ENCODE results near the gene KRT27.

Gene KRT27

GRCh38 chr17:40782450-40782849, at the start of gene KRT27:
KRT27 (minus strand) TSS chr17:40782550; CDS start chr17:40782493, 57 bp downstream.
- Histone ChIP-seq H3K9me3 (ENCODE audit: severe bottlenecking) (peaks cover 15% of the 10 kb centered on the region), H3K4me3 (ENCODE audit: low read depth, low read length) (no peak within 1 kb of the TSS), H3K27ac (no peak within 1 kb of the TSS), H3K36me3 (no peaks in the 10 kb centered on the region), H3K27me3 (ENCODE audit: insufficient read depth, low read depth, severe bottlenecking) (peaks cover 96% of the 10 kb centered on the region)
- no peak for DNase-seq
- TF ChIP-seq CTCF (IDR thresholded peaks at IDR 0.05; ENCODE audit: low read depth, low read length): no peak

GRCh38 chr17:40830085-40830776, 47.9 kb upstream of the KRT27 start:
- no peak for DNase-seq
- Histone ChIP-seq H3K36me3 (no peaks in the 10 kb centered on the region), H3K27me3 (ENCODE audit: insufficient read depth, low read depth, severe bottlenecking) (peaks cover 38% of the 10 kb centered on the region), H3K9me3 (ENCODE audit: severe bottlenecking) (peaks cover 3% of the 10 kb centered on the region), H3K27ac (no peak overlapping the region), H3K4me3 (ENCODE audit: low read depth, low read length) (no peak overlapping the region)
- TF ChIP-seq CTCF (IDR thresholded peaks at IDR 0.05; ENCODE audit: low read depth, low read length): no peak

GRCh38 chr17:40828454-40829044, 46.2 kb upstream of the KRT27 start:
- no peak for DNase-seq
- Histone ChIP-seq H3K27ac (no peak overlapping the region), H3K36me3 (no peaks in the 10 kb centered on the region), H3K27me3 (ENCODE audit: insufficient read depth, low read depth, severe bottlenecking) (peaks cover 52% of the 10 kb centered on the region), H3K9me3 (ENCODE audit: severe bottlenecking) (peaks cover 3% of the 10 kb centered on the region), H3K4me3 (ENCODE audit: low read depth, low read length) (no peak overlapping the region)
- no peak for TF ChIP-seq CTCF (IDR thresholded peaks at IDR 0.05; ENCODE audit: low read depth, low read length)

DNA sequence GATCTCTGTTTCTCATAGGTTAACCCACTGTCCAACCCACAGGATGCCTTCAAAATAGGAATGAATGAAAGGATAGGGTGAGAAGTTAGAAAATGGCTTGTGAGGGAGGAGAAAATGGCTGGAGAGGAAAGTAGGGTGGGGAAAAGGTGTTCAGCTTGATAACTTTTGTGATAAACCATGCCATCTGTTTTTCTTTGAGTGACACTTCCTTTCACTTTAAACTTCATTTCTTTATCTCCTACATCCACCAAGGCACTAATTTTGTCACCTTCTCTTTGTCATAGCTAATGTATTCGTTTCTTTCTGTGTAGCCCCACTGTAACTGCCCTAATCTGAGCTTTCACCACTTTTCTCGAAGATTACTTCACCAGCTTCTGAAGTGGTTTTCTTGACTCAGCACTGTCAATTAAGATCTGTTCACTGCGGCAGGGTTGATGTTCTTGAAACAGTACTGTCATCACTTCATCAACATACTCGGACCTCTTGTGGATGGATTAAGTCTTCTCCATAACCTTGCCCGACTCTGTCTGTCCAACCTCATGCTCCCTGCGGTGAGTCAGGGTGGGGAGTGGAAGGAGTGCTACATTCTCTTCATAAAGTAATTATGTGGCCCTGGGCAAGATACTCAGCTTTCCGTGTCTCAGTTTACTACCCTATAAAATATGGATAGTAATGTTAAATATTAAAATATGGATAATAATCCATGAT, 45.5 kb upstream of the KRT27 start:
- H3K9me3 ChIP-seq (ENCODE audit: severe bottlenecking): peaks cover 3% of the 10 kb centered on the region
- no peak overlapping the region for H3K27ac ChIP-seq
- H3K27me3 ChIP-seq (ENCODE audit: insufficient read depth, low read depth, severe bottlenecking): peaks cover 52% of the 10 kb centered on the region
- DNase-seq: no peak
- H3K4me3 ChIP-seq (ENCODE audit: low read depth, low read length): no peak overlapping the region
- H3K36me3 ChIP-seq: no peaks in the 10 kb centered on the region
- no peak for TF ChIP-seq CTCF (IDR thresholded peaks at IDR 0.05; ENCODE audit: low read depth, low read length)

- peaks cover 61% of the 10 kb centered on the region for H3K27me3 ChIP-seq (ENCODE audit: insufficient read depth, low read depth, severe bottlenecking)
Measured at GRCh38 chr17:40825599-40825998, 43.2 kb upstream of the KRT27 start.

More at GRCh38 chr17:40825599-40825998, 43.2 kb upstream of the KRT27 start:
- no peak for TF ChIP-seq CTCF (IDR thresholded peaks at IDR 0.05; ENCODE audit: low read depth, low read length)
- Histone ChIP-seq H3K9me3 (ENCODE audit: severe bottlenecking) (peaks cover 3% of the 10 kb centered on the region), H3K36me3 (no peaks in the 10 kb centered on the region), H3K27ac (no peak overlapping the region), H3K4me3 (ENCODE audit: low read depth, low read length) (no peak overlapping the region)
- no peak for DNase-seq
